ENCODE data around the gene ADRA2C. TPM values are rescaled to one million over a fixed set of nuclear protein-coding genes. Genes with fewer than 3 reads are reported as not detected.

Gene ADRA2C
- total RNA-seq, 5 donors from 2014 or later (not counting 1 experiment from before 2014, with no cell fraction given): 0.16 to 0.18 TPM; not detected in 3

DNA sequence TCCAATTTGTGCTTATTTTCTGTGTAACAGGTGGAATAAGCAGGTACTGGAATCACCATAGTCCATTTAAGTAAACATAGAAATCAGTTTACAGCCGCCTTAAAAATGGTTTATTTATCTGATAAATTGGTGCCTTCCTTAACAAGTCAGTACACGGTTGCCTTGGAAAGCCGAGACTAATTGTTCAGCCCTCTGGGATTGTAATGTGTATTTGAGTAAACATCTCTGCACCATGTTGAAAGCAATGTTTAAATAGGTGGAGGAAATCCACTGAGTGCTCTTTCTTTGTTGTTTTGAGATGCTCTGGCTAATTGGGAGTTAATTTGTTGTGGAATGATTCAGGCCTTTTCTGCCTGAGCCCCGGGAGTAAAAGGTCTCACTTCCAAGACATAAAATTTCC, 45.7 kb upstream of the ADRA2C start:
- no peak for DNase-seq
- H3K4me3 Mint-ChIP-seq: no peak overlapping the region
- H3K27ac Mint-ChIP-seq: no peak overlapping the region
- WGBS (ENCODE audit: insufficient coverage): 75% methylated on average over 3 of the region's 4 CpGs
- ChIA-PET CTCF (no interaction called here), POLR2A (no interaction called here)
- H3K36me3 ChIP-seq (ENCODE audit: control insufficient read depth in 2 of 2, extremely low read depth in 1 of 2, insufficient read depth in 1 of 2, low read length in 1 of 2): no peaks in the 10 kb centered on the region
- H3K27ac ChIP-seq (ENCODE audit: low read length): no peak overlapping the region
- peaks cover 2 to 71% of the 10 kb centered on the region in 2 experiments for H3K27me3 ChIP-seq (replicated peaks in 1 of 2; ENCODE audit: control insufficient read depth in 2 of 2, extremely low read depth in 1 of 2, insufficient read depth in 2 of 2, low read length in 1 of 2)
- ATAC-seq (replicated peaks in 1 of 4): no peak
- H3K4me1 ChIP-seq (ENCODE audit: control insufficient read depth in 1 of 2, extremely low read depth in 1 of 2, insufficient read depth in 2 of 2, low read length in 2 of 2): no peaks in the 10 kb centered on the region
- H3K4me3 ChIP-seq (ENCODE audit: control insufficient read depth in 1 of 2, extremely low read depth in 1 of 2, low read length in 1 of 2): no peak overlapping the region
- no peaks in the 10 kb centered on the region for H3K36me3 Mint-ChIP-seq
- peaks cover 0 to 4% (median 0%) of the 10 kb centered on the region in 3 donors for H3K9me3 Mint-ChIP-seq
- peaks cover 39 to 54% of the 10 kb centered on the region in 2 donors for H3K27me3 Mint-ChIP-seq
- no peaks in the 10 kb centered on the region for H3K9me3 ChIP-seq
- H3K4me1 Mint-ChIP-seq: peaks cover 0 to 4% (median 1%) of the 10 kb centered on the region in 3 donors

GRCh38 chr4:3721186-3721585, 45.0 kb upstream of the ADRA2C start:
- no peak overlapping the region for H3K27ac Mint-ChIP-seq
- POLR2A ChIA-PET: no interaction called here

DNA sequence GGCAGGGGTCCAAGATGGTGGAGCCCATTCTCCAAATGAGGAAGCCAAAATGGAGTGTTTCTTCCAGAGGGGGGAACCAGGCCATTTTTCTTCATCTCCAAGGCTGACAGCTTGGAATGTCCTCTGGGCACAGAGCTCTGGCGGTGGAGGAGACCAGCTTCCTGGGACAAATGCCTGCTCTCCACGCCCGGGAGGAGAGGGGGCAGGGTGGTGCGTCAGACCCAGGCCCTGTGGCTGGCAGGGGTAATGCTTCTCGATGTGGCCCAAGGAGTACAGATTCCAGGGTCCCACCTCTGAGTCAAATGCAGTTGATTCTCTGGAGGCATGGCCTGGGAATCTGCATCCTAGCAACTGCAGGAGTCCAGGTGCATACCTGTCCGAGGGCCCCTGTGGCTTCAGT, 44.6 kb upstream of the ADRA2C start:
- Histone ChIP-seq H3K4me3 (ENCODE audit: control insufficient read depth in 1 of 2, extremely low read depth in 1 of 2, low read length in 1 of 2) (no peak overlapping the region), H3K27ac (ENCODE audit: low read length) (no peak overlapping the region), H3K27me3 (replicated peaks in 1 of 2; ENCODE audit: control insufficient read depth in 2 of 2, extremely low read depth in 1 of 2, insufficient read depth in 2 of 2, low read length in 1 of 2) (peaks cover 2 to 68% of the 10 kb centered on the region in 2 experiments), H3K9me3 (no peaks in the 10 kb centered on the region), H3K4me1 (ENCODE audit: control insufficient read depth in 1 of 2, extremely low read depth in 1 of 2, insufficient read depth in 2 of 2, low read length in 2 of 2) (no peaks in the 10 kb centered on the region), H3K36me3 (ENCODE audit: control insufficient read depth in 2 of 2, extremely low read depth in 1 of 2, insufficient read depth in 1 of 2, low read length in 1 of 2) (no peaks in the 10 kb centered on the region)
- H3K27me3 Mint-ChIP-seq: peaks cover 39 to 55% of the 10 kb centered on the region in 2 donors
- H3K36me3 Mint-ChIP-seq: no peaks in the 10 kb centered on the region
- peaks cover 0 to 4% (median 1%) of the 10 kb centered on the region in 3 donors for H3K4me1 Mint-ChIP-seq
- no peak for DNase-seq
- no peak overlapping the region for H3K27ac Mint-ChIP-seq
- 72% methylated on average over 6 of the region's 6 CpGs for WGBS (ENCODE audit: insufficient coverage)
- ChIA-PET POLR2A (no interaction called here), CTCF (no interaction called here)
- no peak overlapping the region for H3K4me3 Mint-ChIP-seq
- no peak for ATAC-seq (replicated peaks in 1 of 4)
- peaks cover 0 to 4% (median 0%) of the 10 kb centered on the region in 3 donors for H3K9me3 Mint-ChIP-seq

More at GRCh38 chr4:3721186-3721585, 45.0 kb upstream of the ADRA2C start:
- ATAC-seq (replicated peaks in 1 of 4): no peak
- Mint-ChIP-seq H3K27me3 (peaks cover 39 to 57% of the 10 kb centered on the region in 2 donors), H3K9me3 (peaks cover 0 to 4% (median 0%) of the 10 kb centered on the region in 3 donors), H3K4me3 (no peak overlapping the region), H3K4me1 (peaks cover 0 to 4% (median 1%) of the 10 kb centered on the region in 3 donors), H3K36me3 (no peaks in the 10 kb centered on the region)
- H3K36me3 ChIP-seq (ENCODE audit: control insufficient read depth in 2 of 2, extremely low read depth in 1 of 2, insufficient read depth in 1 of 2, low read length in 1 of 2): no peaks in the 10 kb centered on the region
- no peak overlapping the region for H3K27ac ChIP-seq (ENCODE audit: low read length)
- H3K9me3 ChIP-seq: no peaks in the 10 kb centered on the region
- WGBS (ENCODE audit: insufficient coverage): 74% methylated on average over 8 of the region's 8 CpGs
- CTCF ChIA-PET: no interaction called here
- H3K4me1 ChIP-seq (ENCODE audit: control insufficient read depth in 1 of 2, extremely low read depth in 1 of 2, insufficient read depth in 2 of 2, low read length in 2 of 2): no peaks in the 10 kb centered on the region
- peaks cover 2 to 69% of the 10 kb centered on the region in 2 experiments for H3K27me3 ChIP-seq (replicated peaks in 1 of 2; ENCODE audit: control insufficient read depth in 2 of 2, extremely low read depth in 1 of 2, insufficient read depth in 2 of 2, low read length in 1 of 2)
- DNase-seq: no peak
- H3K4me3 ChIP-seq (ENCODE audit: control insufficient read depth in 1 of 2, extremely low read depth in 1 of 2, low read length in 1 of 2): no peak overlapping the region

DNA sequence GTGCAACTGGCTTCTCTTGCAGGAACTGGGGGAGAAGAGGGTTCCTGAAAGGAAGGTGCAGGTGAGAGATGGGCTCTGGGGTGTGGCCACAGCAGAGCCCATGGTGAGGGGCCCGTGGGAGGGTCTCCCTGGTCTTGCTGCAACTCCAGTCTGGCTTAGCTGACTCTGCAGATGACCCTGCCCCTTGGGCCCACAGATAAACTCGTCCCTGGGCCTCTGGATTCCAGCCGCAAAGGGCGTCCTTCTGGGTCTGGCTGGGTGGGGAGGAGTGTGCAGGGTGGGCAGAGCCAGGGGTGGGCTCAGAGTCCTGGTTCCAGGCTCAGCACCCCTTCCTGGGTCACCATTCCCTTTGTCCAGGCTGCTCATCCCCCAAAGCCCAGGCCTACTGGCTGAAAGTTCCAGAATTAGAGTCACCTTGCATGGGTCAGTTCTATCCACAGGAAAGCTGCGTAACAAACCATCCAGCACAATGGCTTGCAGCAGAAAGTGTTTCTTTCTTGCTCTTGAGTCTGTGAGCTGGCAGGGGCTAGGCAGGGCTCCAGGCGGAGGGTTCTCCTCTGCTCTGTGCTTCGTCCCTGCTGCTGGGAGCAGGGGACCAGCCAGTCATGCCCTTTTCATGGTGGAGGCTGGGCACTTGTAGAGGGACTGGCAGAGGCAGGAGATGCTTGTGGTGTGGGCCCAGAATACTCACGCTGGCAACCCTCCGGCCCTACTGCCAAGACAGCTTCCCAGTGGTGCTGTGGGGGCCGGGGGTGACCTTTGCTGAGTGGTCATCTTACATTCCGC, 43.5 kb upstream of the ADRA2C start:
- H3K4me1 ChIP-seq (ENCODE audit: control insufficient read depth in 1 of 2, extremely low read depth in 1 of 2, insufficient read depth in 2 of 2, low read length in 2 of 2): no peaks in the 10 kb centered on the region
- no peak overlapping the region for H3K4me3 ChIP-seq (ENCODE audit: control insufficient read depth in 1 of 2, extremely low read depth in 1 of 2, low read length in 1 of 2)
- DNase-seq (no peak), ATAC-seq (replicated peaks in 1 of 4) (no peak)
- Mint-ChIP-seq H3K36me3 (no peaks in the 10 kb centered on the region), H3K4me3 (no peak overlapping the region), H3K27ac (no peak overlapping the region), H3K27me3 (peaks cover 36 to 53% of the 10 kb centered on the region in 2 donors), H3K9me3 (peaks cover 0 to 4% (median 0%) of the 10 kb centered on the region in 3 donors), H3K4me1 (peaks cover 0 to 4% (median 1%) of the 10 kb centered on the region in 3 donors)
- peaks cover 2 to 68% of the 10 kb centered on the region in 2 experiments for H3K27me3 ChIP-seq (replicated peaks in 1 of 2; ENCODE audit: control insufficient read depth in 2 of 2, extremely low read depth in 1 of 2, insufficient read depth in 2 of 2, low read length in 1 of 2)
- H3K27ac ChIP-seq (ENCODE audit: low read length): no peak overlapping the region
- H3K36me3 ChIP-seq (ENCODE audit: control insufficient read depth in 2 of 2, extremely low read depth in 1 of 2, insufficient read depth in 1 of 2, low read length in 1 of 2): no peaks in the 10 kb centered on the region
- H3K9me3 ChIP-seq: no peaks in the 10 kb centered on the region
- ChIA-PET CTCF (no interaction called here), POLR2A (no interaction called here)
- WGBS (ENCODE audit: insufficient coverage): 68% methylated on average over 6 of the region's 11 CpGs

DNA sequence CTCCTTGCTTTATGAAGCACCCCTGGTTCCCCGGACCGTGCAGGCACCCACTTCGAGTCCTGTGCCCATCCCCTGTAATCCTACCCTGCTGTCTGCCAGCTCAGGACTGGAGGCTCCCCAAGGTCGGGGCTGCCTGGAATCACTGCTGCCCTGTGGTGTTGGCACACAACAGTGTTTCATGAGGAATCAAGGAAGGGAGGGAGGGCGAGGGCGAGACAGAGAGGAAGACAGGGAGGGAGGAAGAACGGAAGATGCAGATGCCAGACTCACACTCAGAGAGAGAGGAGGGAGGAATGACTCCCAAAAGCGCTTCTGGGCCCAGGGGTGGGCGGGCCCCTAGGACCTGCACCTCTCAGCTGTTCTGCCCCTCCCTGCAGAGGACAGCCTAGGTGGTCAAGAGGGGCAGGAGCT, 42.9 kb upstream of the ADRA2C start:
- ChIA-PET POLR2A (no interaction called here), CTCF (no interaction called here)
- no peaks in the 10 kb centered on the region for H3K36me3 ChIP-seq (ENCODE audit: control insufficient read depth in 2 of 2, extremely low read depth in 1 of 2, insufficient read depth in 1 of 2, low read length in 1 of 2)
- peaks cover 30 to 51% of the 10 kb centered on the region in 2 donors for H3K27me3 Mint-ChIP-seq
- DNase-seq: no peak
- ATAC-seq (replicated peaks in 1 of 4): no peak
- H3K4me3 ChIP-seq (ENCODE audit: control insufficient read depth in 1 of 2, extremely low read depth in 1 of 2, low read length in 1 of 2): no peak overlapping the region
- no peak overlapping the region for H3K27ac Mint-ChIP-seq
- no peak overlapping the region for H3K4me3 Mint-ChIP-seq
- H3K9me3 ChIP-seq: no peaks in the 10 kb centered on the region
- no peaks in the 10 kb centered on the region for H3K4me1 ChIP-seq (ENCODE audit: control insufficient read depth in 1 of 2, extremely low read depth in 1 of 2, insufficient read depth in 2 of 2, low read length in 2 of 2)
- H3K27me3 ChIP-seq (replicated peaks in 1 of 2; ENCODE audit: control insufficient read depth in 2 of 2, extremely low read depth in 1 of 2, insufficient read depth in 2 of 2, low read length in 1 of 2): peaks cover 2 to 74% of the 10 kb centered on the region in 2 experiments
- H3K4me1 Mint-ChIP-seq: peaks cover 0 to 4% (median 1%) of the 10 kb centered on the region in 3 donors
- WGBS (ENCODE audit: insufficient coverage): 47% methylated on average over 4 of the region's 9 CpGs
- H3K36me3 Mint-ChIP-seq: no peaks in the 10 kb centered on the region
- no peak overlapping the region for H3K27ac ChIP-seq (ENCODE audit: low read length)
- H3K9me3 Mint-ChIP-seq: peaks cover 0 to 4% (median 0%) of the 10 kb centered on the region in 3 donors

DNA sequence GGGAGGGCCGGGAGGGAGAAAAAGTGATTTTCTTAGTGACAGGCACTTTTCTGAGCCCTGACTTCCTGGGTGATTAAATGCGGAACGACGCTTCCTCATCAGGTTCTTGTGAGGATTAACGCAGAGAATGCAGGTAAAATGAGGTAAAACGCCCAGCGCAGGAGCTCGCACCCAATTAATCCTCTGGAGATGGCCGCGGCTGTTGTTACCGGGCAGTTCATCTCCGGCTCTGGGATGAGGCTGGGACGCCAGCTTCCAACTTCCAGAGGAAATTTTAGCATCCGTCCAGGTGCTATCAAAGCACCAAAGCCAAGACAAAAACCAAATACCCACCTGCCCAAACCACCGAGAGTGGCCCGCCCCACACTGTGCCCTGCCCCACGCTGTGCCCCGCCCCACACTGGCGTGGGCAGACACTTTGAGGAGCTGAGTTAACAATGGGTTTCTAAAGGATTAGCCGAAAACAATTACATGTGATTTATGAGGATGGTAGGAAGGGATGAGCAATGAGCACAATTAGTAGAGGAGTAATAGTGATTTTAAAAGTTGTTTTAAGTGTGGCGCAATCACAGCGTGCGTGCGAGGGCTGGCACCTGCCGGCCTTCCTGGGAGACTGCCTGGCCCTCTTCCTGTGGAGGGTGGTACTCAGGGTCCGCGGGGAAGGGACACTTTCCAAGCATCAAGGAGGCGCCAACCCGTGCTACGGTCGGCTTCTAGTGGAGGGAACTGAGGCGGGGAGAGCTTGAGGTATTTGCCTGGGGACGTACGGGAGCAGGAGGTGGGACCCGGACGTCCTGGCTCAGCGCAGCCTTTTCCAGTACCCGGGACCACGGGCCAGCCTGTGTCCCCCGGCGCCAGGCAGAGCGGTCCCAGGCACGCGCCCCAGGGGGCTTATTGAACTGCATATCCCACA, 41.6 kb upstream of the ADRA2C start:
- no peaks in the 10 kb centered on the region for H3K9me3 ChIP-seq
- DNase-seq: no peak
- Mint-ChIP-seq H3K27me3 (peaks cover 25 to 51% of the 10 kb centered on the region in 2 donors), H3K4me3 (no peak overlapping the region), H3K4me1 (peaks cover 0 to 4% (median 1%) of the 10 kb centered on the region in 3 donors), H3K9me3 (no peaks in the 10 kb centered on the region), H3K36me3 (no peaks in the 10 kb centered on the region), H3K27ac (no peak overlapping the region)
- H3K4me3 ChIP-seq (ENCODE audit: control insufficient read depth in 1 of 2, extremely low read depth in 1 of 2, low read length in 1 of 2): no peak overlapping the region
- ChIA-PET POLR2A (no interaction called here), CTCF (no interaction called here)
- 22% methylated on average over 35 of the region's 44 CpGs for WGBS (ENCODE audit: insufficient coverage)
- peaks cover 2 to 80% of the 10 kb centered on the region in 2 experiments for H3K27me3 ChIP-seq (replicated peaks in 1 of 2; ENCODE audit: control insufficient read depth in 2 of 2, extremely low read depth in 1 of 2, insufficient read depth in 2 of 2, low read length in 1 of 2)
- no peaks in the 10 kb centered on the region for H3K4me1 ChIP-seq (ENCODE audit: control insufficient read depth in 1 of 2, extremely low read depth in 1 of 2, insufficient read depth in 2 of 2, low read length in 2 of 2)
- no peak for ATAC-seq (replicated peaks in 1 of 4)
- no peaks in the 10 kb centered on the region for H3K36me3 ChIP-seq (ENCODE audit: control insufficient read depth in 2 of 2, extremely low read depth in 1 of 2, insufficient read depth in 1 of 2, low read length in 1 of 2)
- no peak overlapping the region for H3K27ac ChIP-seq (ENCODE audit: low read length)

Measured in T-cell (primary cell).